NCI-H128 (cell line): ENCODE data around the gene PRKCH.

ENCODE experiments used
- DNase-seq: peaks from one replicate; lab custom pipeline; 2025; ENCODE audit not compliant: unreplicated experiment; lab: John Stamatoyannopoulos, UW

PRKCH gene

DNA sequence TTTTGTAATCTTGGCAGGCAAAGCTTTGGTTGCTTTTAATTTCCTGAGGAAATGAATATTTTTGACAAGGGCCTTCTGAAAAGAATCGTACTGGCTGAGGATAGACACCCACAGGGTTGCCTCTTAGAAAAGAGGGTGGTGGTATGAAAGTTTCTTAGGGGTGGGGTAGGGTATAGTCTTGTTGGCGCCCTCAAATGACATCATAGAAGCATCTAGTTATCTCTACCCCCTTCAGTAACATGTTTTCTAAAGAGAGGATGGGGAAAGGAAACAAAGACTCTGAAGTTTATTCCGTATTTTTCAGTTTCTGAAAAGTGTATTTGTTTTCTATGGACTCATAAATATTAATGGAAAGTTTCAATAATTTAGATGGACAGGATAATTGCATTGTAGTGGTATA, 13.7 kb downstream of the PRKCH start:
- no peak for DNase-seq

DNA sequence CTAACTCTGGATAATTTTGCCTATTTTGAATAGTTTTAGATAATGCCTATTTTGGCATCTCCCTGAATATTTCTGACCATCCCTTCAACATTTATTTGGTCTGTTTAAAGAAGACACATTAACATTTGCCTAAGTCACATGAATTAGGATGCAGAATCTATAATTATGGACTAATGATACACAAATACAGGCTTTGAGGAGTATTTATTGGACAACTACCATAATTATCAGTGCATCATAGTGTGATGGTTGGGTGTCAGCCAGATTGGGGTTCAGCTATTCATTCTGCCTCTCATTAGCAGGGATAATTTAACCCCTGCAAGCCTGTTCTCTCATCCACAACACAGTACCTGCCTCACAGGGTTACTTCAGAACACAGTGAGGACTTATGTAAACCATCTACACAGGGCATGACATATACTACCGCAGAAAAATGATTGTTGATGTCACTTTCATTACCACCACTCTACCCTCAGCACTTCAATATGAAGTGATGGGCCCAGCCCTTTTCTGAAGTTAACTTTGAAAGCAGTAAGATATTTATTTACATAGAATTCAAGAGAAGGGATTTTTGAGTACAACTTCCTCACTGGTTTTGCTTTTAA, 14.4 kb downstream of the PRKCH start:
- DNase-seq = no peak

DNA sequence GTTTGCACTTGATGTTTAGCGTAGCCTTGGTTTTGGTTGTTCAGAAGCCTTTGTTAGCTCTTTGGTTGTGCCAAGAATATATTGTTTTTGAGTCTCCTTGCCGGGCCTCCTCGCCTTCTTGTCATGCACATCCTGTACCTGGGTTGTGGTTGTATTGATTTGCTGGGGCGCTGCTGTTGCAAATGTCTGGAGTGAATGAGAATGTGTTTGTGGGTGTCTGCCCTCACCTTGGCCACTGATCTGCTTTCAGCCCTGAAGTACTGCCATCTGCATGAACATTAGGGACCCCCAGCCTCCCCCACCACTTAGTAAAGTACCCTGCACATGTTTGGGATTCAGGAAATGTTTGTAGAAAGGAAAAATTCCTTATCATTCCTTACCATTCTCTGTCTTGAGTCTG, 16.5 kb downstream of the PRKCH start:
- DNase-seq = no peak

DNA sequence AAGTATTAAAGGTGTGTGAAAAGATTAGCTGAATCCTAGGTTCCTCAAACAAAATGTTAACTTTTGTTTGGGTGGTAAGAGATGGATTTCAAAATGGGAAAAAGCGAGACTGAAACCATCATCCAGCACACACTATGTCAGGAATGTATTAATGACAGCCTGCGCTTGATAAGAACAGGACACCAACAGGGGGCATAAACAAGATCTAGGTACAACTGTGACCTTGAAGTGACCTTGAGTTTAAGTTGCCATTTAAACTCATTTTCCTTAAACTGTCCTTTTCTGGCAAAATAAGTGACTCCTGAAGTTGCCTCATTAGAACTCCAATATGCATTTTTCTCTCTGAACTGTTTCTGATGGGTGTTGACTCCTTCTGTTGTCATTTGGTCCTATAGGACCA, 17.1 kb downstream of the PRKCH start:
- DNase-seq = no peak

- no peak for DNase-seq
Measured at GRCh38 chr14:61341275-61342206, 20.2 kb downstream of the PRKCH start.

- no peak for DNase-seq
Measured at GRCh38 chr14:61342486-61342885, 21.1 kb downstream of the PRKCH start.

DNA sequence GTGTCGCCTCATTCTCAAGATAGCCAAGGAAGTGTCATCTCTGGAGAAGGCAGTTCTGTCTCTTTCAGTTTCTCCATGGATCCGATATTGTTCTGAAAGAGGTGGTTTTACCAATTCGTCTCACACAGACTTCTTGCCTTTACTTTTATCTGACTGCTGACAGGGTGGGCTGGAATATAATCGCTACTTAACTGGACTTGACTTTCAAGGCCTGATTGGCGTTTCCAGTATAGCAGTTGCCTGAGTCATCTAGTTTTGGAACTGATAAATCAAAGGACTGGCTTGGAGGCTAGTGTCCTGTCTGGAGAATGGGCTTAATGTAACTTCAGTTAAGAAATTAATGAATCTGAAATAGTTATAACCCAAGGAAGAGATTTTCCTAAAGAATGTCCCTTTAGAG, 21.6 kb downstream of the PRKCH start:
- DNase-seq = no peak

DNA sequence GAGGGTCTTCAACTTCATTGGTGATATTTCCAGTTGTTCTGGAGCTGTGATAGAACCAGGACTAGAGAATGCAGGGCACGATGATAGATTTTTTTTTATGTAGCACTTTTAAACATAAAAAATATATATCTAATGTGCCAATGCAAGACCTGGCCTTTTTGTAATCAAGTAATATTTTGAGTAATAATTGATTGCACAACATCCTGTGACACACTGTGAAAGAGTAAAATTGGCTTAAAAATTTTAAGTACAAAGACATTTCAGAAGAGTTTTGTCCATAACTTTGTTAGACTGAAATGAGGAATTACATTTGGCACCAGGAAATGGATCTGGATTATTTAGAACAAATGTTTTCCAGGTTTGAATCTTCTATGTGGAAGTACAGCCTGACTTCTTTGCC, 22.1 kb downstream of the PRKCH start:
- no peak for DNase-seq

DNA sequence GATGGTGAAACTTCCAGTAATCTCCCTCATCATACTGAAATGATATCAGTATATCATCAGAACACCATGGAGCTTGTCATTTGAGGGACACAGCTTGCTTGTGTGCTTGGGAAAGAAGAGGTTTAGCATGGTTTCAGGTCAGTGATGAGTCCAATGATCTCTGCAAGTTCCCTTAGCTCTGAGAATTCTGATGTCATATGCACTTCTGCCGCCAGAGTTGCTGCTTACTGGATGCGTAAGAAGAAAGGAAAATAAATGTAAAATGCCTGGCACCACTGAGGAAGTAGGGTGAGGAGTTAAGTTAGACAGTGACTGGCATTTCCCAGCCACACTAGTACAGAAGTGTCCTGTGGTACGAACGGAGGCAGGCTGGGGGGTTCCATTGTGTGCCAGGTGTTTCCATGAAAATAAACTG, 22.6 kb downstream of the PRKCH start:
- DNase-seq = no peak

DNA sequence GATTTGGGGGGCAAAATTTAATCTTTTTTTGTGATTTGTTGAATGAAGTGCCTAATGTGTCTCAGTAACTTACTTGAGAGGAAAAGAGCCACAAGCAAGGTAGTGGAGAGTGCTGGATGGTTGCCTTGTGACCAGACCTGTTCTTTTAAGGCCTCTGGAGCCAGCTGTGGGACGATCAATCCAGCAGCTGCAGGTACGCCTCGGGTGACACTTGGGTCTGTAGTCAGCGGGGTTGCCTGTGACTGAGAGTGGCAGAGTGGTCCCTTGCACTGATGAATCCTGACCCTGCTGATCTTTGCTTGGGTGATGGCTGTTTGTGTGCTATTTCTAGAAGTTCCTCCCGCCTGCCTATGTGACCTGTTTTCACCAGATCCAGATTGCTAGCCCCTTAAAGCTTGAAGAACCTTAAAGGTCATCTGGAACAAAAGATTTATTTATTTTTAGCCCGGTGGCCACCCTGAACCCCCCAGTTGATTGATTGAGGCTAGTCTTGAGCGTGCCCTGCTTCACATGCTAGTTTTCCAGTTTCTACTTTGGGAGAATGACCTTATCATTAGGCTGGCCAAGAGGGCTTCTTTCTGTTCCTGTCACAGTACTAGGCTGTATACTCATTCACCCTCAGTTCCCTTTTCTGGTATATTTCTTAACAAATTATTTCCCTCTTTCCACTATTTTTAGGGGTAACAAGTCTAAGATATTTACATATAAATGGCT, 23.2 kb downstream of the PRKCH start:
- DNase-seq = no peak

- DNase-seq = no peak
Measured at GRCh38 chr14:61345151-61345482, 23.7 kb downstream of the PRKCH start.

- no peak for DNase-seq
Measured at GRCh38 chr14:61346221-61346620, 24.8 kb downstream of the PRKCH start.

GRCh38 chr14:61346793-61347192, 25.4 kb downstream of the PRKCH start:
- no peak for DNase-seq

DNA sequence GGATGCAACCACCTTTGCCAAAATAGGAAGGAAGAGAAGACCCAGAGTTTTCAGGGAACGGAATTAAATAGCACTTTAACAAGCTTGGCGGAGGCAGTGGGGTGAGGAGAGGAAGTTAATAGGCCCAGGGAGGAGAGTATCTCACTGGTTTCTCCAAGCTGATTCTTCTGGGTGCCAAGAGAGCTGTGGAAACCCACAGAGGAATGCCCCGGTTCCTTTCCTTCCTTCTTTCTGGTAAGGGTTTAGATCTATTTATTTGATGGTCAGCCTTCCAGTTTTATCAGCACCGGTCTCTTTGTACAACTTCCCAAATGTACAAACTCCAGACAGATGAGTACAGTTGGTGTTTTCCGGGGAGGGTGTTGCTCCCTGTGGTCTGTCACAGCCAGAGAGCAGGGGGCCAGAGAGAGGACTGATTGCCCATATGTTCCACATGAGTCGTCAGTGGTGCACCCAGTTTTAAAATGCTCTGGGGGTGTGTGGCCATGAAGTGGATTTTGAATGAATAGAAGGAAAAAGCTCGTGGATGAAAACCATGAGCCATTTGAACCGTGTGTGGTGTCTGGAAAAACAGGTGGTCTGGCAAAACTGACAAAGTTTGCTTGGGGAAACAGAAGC, 26.6 kb downstream of the PRKCH start:
- no peak for DNase-seq

DNA sequence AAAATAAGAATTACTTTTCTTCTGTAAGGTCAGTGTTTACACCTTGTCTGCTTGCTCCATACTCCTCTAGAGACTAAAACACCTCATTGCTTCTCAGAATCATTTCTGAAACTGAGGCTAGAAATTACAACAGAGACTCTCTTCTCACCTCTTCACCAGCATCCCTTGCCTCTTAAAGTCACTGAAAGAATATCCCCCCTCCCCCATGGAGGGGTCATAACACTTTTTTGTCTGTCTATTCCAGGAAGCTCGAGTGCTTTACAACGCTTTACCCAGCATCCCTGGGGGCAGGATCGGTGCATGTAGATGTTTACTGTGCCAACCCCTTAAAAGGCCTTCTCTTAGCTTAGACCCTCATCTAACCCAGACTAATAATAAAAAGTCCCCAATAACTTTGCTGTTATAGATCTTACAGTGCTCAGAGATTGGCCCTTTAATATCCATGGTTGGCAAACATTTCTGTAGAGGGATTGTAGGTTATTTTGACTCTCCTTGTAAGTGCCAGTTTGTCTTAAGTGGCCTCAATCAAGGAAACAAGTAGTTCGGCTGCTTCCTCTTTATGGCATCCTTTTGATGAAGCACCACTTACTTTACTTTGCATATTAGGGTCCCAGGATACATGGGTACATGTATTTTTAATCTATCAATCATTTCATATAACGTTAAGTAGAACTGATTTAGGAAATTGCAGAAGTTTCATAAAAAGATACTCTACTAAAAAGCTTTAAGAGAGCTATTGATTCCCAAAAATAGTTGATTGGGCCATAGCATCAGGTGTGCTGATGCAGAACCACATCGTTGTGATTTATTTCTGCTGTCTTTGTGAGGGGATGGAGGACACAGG, 29.3 kb downstream of the PRKCH start:
- DNase-seq = no peak

DNA sequence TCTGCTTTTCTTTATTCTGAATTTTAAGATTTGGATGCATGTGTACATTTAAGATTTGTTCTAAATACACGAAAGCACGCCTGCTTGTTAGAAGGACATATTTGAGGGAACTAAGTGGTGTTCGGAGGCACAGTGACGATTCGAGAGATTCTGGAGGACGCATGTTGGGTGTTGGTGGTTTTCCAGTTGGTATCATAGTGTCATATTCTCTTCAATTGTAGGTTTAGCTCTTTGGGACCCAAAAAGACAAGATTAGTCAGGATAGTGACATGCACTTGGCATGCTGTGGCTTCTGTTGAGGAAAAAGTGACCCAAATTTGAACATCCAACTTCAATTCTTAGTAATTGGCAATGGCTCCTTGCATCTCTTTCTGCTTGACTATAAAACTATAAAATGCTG, 30.1 kb downstream of the PRKCH start:
- DNase-seq = no peak

DNA sequence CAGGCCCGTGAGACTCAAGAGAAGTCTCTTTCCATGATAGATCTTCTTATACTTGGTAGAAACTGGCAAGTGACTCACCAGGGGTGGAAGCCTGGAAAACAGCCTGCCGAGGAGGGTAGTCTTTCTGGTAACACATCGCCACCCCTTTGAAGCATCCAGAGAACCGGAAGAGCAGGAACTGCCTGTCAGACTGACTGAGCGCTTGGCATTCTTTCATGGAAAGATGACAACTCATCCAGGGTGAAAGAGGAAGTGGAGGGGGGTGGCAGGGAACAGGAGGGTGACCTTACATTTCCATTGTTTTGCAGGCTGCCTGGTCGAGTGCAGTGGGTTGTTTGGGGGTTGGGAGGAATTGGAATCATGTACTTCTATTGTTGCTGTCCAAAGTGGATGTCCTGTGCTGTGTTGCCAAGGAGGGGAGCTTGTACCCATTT, 34.5 kb downstream of the PRKCH start:
- no peak for DNase-seq

DNA sequence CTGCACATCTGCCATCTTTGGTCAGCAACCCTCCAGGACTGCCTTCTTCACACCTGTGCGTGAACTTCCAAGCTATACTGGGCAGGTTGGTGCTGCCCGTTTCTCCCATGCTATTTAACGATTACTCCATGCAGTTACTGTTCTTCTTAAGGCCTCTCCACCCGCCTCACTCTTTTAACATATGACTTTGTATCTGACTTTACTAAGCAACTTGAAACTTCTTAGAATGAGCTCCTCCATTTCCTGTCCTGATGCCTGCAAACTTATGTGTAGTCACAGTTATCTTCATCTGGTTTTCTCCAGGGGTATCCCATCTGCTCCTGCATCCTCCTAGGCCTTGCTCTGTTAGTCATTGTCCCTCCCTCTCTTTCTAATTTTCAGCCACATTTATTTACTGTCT, 35.7 kb downstream of the PRKCH start:
- no peak for DNase-seq

GRCh38 chr14:61358554-61359226, 37.3 kb downstream of the PRKCH start:
- DNase-seq = no peak
